HFFc6 (cell line): ENCODE results near the gene C15orf62. TPM values are rescaled to one million over a fixed set of nuclear protein-coding genes. Genes with fewer than 3 reads are reported as not detected.

Source experiments
- DNase-seq: peaks from one replicate; pipeline ENCODE4 v3.0.0-alpha.2; 2018
- H3K27ac Mint-ChIP-seq: 2 replicates; pipeline ENCODE4 v1.8.0; 2020; ENCODE audit warnings: mild to moderate bottlenecking, mixed read lengths
- H3K27me3 Mint-ChIP-seq: 2 replicates; pipeline ENCODE4 v1.8.0; 2021; ENCODE audit warnings: mild to moderate bottlenecking, moderate library complexity, mixed read lengths; ENCODE audit not compliant: insufficient read depth
- H3K36me3 Mint-ChIP-seq: 2 replicates; pipeline ENCODE4 v1.8.0; 2021; ENCODE audit warnings: low read depth, mixed read lengths
- H3K4me1 Mint-ChIP-seq: 2 replicates; pipeline ENCODE4 v1.8.0; 2020; ENCODE audit warnings: low read depth, mixed read lengths
- H3K4me3 Mint-ChIP-seq: 2 replicates; pipeline ENCODE4 v1.8.0; 2020; ENCODE audit warnings: mild to moderate bottlenecking, moderate library complexity, mixed read lengths
- H3K9me3 Mint-ChIP-seq: 2 replicates; pipeline ENCODE4 v1.8.0; 2020; ENCODE audit warnings: mild to moderate bottlenecking, mixed read lengths
- long read RNA-seq: library from polyadenylated mRNA; unstranded; transcript quantifications from one replicate; pipeline ENCODE4 v2.0.0, GENCODE V29; 2019
- total RNA-seq, 6 experiments: library from RNA; stranded (reverse); fragmentation: NEBNext Ultra II Directional; extraction: Animal tissue kit (Norgen Biotek cat#: 25700); gene quantifications; 2 replicates in 1 of 6; 3 replicates in 5 of 6; pipeline ENCODE4 v1.2.3, GENCODE V29; 2021
- TF ChIP-seq, protein P1 (sequence below): fragments of 200-600 bp; sonication (generic); IDR thresholded peaks from 2 replicates; pipeline ENCODE4 v1.5.0; 2021; ENCODE audit warnings: antibody characterized with exemption, mild to moderate bottlenecking

C15orf62 gene, protein sequence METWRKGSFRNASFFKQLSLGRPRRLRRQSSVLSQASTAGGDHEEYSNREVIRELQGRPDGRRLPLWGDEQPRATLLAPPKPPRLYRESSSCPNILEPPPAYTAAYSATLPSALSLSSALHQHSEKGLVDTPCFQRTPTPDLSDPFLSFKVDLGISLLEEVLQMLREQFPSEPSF
- under 1 TPM in 2 of 6 experiments, not detected in 4; 0.14 to 0.20 TPM for total RNA-seq
- long read RNA-seq: 0 reads

DNA sequence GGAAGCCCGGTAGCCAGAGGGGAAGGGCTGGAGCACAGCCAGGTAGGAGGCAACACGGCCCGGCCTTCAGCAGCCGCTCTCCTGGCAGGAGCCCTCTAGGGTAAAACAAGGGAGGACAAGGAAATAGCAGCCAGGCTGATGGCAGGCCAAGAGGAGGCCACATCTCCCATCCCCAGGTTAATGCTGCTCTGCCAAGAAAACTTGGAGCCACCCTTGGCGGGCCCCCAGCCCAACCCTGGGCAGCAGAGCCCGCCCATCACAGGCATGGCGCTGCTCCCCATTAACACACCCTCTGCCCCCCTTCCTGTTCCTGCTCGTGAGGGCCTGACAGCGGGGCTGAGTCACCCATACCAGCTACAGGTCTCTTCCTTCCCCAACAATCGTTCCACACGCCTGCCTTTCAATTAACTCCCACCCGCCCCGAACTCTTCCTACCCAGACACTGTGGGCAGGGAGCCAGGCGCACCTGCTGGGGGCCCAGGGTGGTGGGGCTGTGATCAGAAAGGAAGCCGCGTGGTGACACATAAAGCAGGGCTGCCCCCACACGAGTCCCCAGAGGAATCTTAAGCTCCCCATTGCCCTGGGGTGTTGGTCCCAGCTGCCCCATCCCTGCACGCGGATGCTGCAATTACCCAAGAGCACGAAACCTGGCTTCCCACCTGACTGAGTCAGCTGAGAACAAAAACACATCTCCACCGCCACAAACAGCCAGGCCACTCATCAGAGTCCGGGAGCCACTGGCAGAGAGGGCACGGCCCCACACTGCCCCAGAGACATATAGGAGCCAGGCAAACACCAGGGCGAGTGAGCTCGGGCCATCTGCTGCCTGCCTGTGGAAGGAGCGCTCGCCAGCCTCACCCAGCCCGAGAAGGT is at the start of gene C15orf62:
Gene C15orf62 (plus strand): TSS at position 707 of the 873 bp plus-strand sequence. CDS start 516 bp downstream, outside the sequence.
- no peak for DNase-seq
- Mint-ChIP-seq H3K36me3 (peaks cover 3% of the 10 kb centered on the region; the same call in 1 of the 2 replicates), H3K4me3 (no peak within 1 kb of the TSS), H3K27me3 (peaks cover 2% of the 10 kb centered on the region), H3K4me1 (peaks cover 39% of the 10 kb centered on the region), H3K27ac (peak within 1 kb of the TSS; percentile 48), H3K9me3 (no peaks in the 10 kb centered on the region)
- TF ChIP-seq, protein P1, sequence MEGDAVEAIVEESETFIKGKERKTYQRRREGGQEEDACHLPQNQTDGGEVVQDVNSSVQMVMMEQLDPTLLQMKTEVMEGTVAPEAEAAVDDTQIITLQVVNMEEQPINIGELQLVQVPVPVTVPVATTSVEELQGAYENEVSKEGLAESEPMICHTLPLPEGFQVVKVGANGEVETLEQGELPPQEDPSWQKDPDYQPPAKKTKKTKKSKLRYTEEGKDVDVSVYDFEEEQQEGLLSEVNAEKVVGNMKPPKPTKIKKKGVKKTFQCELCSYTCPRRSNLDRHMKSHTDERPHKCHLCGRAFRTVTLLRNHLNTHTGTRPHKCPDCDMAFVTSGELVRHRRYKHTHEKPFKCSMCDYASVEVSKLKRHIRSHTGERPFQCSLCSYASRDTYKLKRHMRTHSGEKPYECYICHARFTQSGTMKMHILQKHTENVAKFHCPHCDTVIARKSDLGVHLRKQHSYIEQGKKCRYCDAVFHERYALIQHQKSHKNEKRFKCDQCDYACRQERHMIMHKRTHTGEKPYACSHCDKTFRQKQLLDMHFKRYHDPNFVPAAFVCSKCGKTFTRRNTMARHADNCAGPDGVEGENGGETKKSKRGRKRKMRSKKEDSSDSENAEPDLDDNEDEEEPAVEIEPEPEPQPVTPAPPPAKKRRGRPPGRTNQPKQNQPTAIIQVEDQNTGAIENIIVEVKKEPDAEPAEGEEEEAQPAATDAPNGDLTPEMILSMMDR: no peak

DNA sequence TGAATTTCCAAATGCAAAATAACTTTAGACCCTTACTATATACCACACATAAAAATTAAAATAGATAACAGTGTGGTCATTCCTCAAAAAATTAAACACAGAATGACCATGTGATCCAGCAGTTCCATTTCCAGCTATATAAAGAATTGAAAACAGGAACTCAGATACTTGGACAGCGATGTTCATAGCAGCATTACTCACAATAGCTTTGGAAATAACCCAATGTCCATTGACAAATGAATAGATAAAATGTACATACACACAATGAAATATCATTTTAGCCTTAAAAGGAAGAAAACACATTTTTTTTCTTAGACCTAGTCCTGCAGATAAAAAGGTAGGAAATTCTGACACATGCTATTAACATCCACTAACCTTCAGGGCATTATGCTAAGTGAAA is 48.1 kb upstream of the C15orf62 start:
- H3K27me3 Mint-ChIP-seq: no peaks in the 10 kb centered on the region
- H3K4me1 Mint-ChIP-seq: peaks cover 22% of the 10 kb centered on the region
- no peaks in the 10 kb centered on the region for H3K36me3 Mint-ChIP-seq
- TF ChIP-seq, protein P1: no peak
- no peak overlapping the region for H3K4me3 Mint-ChIP-seq
- H3K27ac Mint-ChIP-seq: no peak overlapping the region
- no peak for DNase-seq
- H3K9me3 Mint-ChIP-seq: no peaks in the 10 kb centered on the region

DNA sequence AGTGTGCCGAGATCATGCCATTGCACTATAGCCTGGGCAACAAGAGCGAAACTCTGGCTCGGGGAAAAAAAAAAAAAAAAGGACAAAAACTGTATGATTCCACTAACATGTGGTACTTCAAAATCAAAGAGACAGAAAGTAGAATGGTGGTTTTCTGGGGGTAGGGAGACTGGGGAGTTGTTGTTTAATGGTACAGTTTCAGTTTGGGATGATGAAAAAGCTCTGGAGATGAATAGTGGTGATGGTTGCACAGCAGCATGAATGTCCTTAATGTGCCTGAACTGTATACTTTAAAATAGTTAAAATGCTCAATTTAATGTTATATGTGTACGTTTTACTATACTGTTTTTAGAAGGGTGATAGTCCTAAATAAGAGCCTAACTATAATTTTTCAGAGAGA is 47.4 kb upstream of the C15orf62 start:
- TF ChIP-seq, protein P1: no peak
- no peaks in the 10 kb centered on the region for H3K27me3 Mint-ChIP-seq
- H3K4me3 Mint-ChIP-seq: no peak overlapping the region

DNA sequence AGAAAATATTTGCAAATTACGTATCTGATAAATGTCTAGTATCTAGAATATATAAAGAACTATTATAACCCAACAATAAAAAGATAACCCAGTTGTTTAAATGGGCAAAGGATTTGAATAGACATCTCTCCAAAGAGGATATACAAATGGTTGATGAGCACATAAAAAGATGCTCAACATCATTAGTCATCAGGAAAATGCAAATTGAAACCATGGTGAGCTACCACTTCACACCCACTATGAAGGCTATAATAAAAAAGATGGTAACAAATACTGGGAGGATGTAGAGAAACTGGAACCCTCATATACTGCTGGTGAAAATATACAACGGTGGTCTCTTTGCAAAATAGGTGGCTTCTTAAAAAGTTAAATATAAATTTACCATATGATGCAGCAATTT is 46.8 kb upstream of the C15orf62 start:
- DNase-seq: peak; percentile 7

More for the DNA sequence above, 47.4 kb upstream of the C15orf62 start:
- DNase-seq: no peak
- no peaks in the 10 kb centered on the region for H3K36me3 Mint-ChIP-seq
- H3K9me3 Mint-ChIP-seq: no peaks in the 10 kb centered on the region
- H3K27ac Mint-ChIP-seq: peak overlapping the region; percentile 0; the same call in 1 of the 2 replicates
- H3K4me1 Mint-ChIP-seq: peaks cover 22% of the 10 kb centered on the region

DNA sequence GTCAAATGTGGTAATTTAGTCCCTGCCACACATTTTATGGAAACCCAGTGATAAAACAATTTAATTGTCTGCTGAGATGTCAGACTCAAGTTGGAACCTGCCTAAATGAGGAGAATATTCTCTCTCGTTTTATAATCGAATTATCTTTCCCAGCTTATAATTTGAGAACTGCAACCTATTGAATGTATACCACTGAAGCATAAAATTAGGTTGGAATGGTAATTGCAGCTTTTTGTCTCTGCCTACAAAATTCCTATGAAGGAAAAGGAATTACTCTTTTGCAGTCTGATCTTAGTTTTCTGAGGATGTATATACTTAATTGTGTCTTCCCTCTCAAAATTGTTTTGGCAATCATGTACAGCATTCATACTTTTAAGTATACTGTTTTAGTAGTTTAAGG is 45.9 kb upstream of the C15orf62 start:
- H3K36me3 Mint-ChIP-seq: peaks cover 5% of the 10 kb centered on the region
- H3K27ac Mint-ChIP-seq: no peak overlapping the region
- no peaks in the 10 kb centered on the region for H3K27me3 Mint-ChIP-seq
- no peak for DNase-seq
- peaks cover 22% of the 10 kb centered on the region for H3K4me1 Mint-ChIP-seq
- H3K4me3 Mint-ChIP-seq: no peak overlapping the region
- TF ChIP-seq, protein P1: no peak
- H3K9me3 Mint-ChIP-seq: no peaks in the 10 kb centered on the region

More for the DNA sequence above, 46.8 kb upstream of the C15orf62 start:
- H3K27ac Mint-ChIP-seq: no peak overlapping the region; the same call in 1 of the 2 replicates
- H3K4me3 Mint-ChIP-seq: no peak overlapping the region
- H3K36me3 Mint-ChIP-seq: no peaks in the 10 kb centered on the region
- peaks cover 22% of the 10 kb centered on the region for H3K4me1 Mint-ChIP-seq
- no peaks in the 10 kb centered on the region for H3K27me3 Mint-ChIP-seq
- TF ChIP-seq, protein P1: no peak
- H3K9me3 Mint-ChIP-seq: no peaks in the 10 kb centered on the region
